Measurements from ENCODE around the gene MADCAM1. TPM values are rescaled to one million over a fixed set of nuclear protein-coding genes. Genes with fewer than 3 reads are reported as not detected.
"Not testable (repeated sequence)": the region's sequence is repeated elsewhere in the genome, so short reads cannot be mapped to it uniquely, and the experiment has no call there.

Gene MADCAM1
- total RNA-seq, 1 donor from 2014 or later = 1.7 TPM

GRCh38 chr19:465056-465816, 31.1 kb upstream of the MADCAM1 start:
- no peak for DNase-seq (ENCODE audit: low spot score)

- no peak for DNase-seq (ENCODE audit: low spot score)
Measured at GRCh38 chr19:467554-467953, 28.7 kb upstream of the MADCAM1 start.

GRCh38 chr19:468587-469256, 27.6 kb upstream of the MADCAM1 start:
- DNase-seq (ENCODE audit: low spot score) = no peak

- DNase-seq (ENCODE audit: low spot score) = no peak
Measured at GRCh38 chr19:469833-470232, 26.5 kb upstream of the MADCAM1 start.

- no peak for DNase-seq (ENCODE audit: low spot score)
Measured at GRCh38 chr19:470701-471100, 25.6 kb upstream of the MADCAM1 start.

- no peak for DNase-seq (ENCODE audit: low spot score)
Measured at GRCh38 chr19:472005-472858, 24.1 kb upstream of the MADCAM1 start.

GRCh38 chr19:474126-475078, 21.9 kb upstream of the MADCAM1 start:
- no peak for DNase-seq (ENCODE audit: low spot score)

- no peak for DNase-seq (ENCODE audit: low spot score)
Measured at GRCh38 chr19:475360-475759, 20.9 kb upstream of the MADCAM1 start.

- DNase-seq (ENCODE audit: low spot score) = no peak
Measured at GRCh38 chr19:478236-478903, 17.9 kb upstream of the MADCAM1 start.

GRCh38 chr19:478976-479375, 17.3 kb upstream of the MADCAM1 start:
- no peak for DNase-seq (ENCODE audit: low spot score)

- peak; percentile 67 for DNase-seq (ENCODE audit: low spot score)
Measured at GRCh38 chr19:480016-480855, 16.1 kb upstream of the MADCAM1 start.

GRCh38 chr19:481100-481499, 15.2 kb upstream of the MADCAM1 start:
- not testable (repeated sequence) for DNase-seq (ENCODE audit: low spot score)

- no peak for DNase-seq (ENCODE audit: low spot score)
Measured at GRCh38 chr19:482186-483041, 13.9 kb upstream of the MADCAM1 start.

- DNase-seq (ENCODE audit: low spot score) = no peak
Measured at GRCh38 chr19:483332-484072, 12.8 kb upstream of the MADCAM1 start.

GRCh38 chr19:484494-484893, 11.8 kb upstream of the MADCAM1 start:
- no peak for DNase-seq (ENCODE audit: low spot score)

GRCh38 chr19:485077-485476, 11.2 kb upstream of the MADCAM1 start:
- DNase-seq (ENCODE audit: low spot score) = no peak

GRCh38 chr19:485583-486236, 10.6 kb upstream of the MADCAM1 start:
- no peak for DNase-seq (ENCODE audit: low spot score)
